Gastrocnemius medialis (tissue), 4 donors: ENCODE data around the gene TCF4.

Experiments
- CTCF ChIP-seq, 5 experiments: fragments of 450-650 bp in 3 of 5; fragments of 200-600 bp in 2 of 5; sonication (generic) in 2 of 5; IDR thresholded peaks in 4 of 5; conservative IDR thresholded peaks in 1 of 5; 1 replicate in 4 of 5; 2 replicates in 1 of 5; pipeline ENCODE4 v1.5.1; 2016 to 2019; ENCODE audit warnings: antibody characterized with exemption in 5 of 5, mild to moderate bottlenecking in 3 of 5, moderate library complexity in 3 of 5
- POLR2A ChIP-seq, 2 donors: fragments of 450-650 bp; IDR thresholded peaks; one replicate each; pipeline ENCODE4 v1.6.1; 2017; ENCODE audit warnings: antibody characterized with exemption in 2 of 2, mild to moderate bottlenecking in 2 of 2, moderate library complexity in 2 of 2

GRCh38 chr18:55323051-55323994, 264.7 kb downstream of the TCF4 start:
- no peak for TF ChIP-seq CTCF (IDR thresholded peaks at IDR 0.05 in 4 of 5, conservative IDR thresholded peaks at IDR 0.05 in 1 of 5)
- TF ChIP-seq POLR2A (IDR thresholded peaks at IDR 0.05): no peak
